CD14-positive monocyte (primary cell): ENCODE data around the gene UNK. TPM values are rescaled to one million over a fixed set of nuclear protein-coding genes. Genes with fewer than 3 reads are reported as not detected.

Experiments
- DNase-seq, 3 donors: peaks; one replicate each; pipeline ENCODE4 v3.0.0-alpha.2; 2011 to 2022
- H2AFZ ChIP-seq: 2 replicates; pipeline ENCODE4 v1.6.0; 2012; ENCODE audit warnings: mild to moderate bottlenecking, low read depth, low read length, inconsistent platforms; ENCODE audit not compliant: insufficient read depth, poor library complexity, severe bottlenecking
- H3K27ac ChIP-seq, 2 donors: 1 replicate in 1 of 2; 2 replicates in 1 of 2; pipeline ENCODE4 v1.5.1; 2012 to 2013; ENCODE audit warnings: low read length in 2 of 2, control low read depth in 1 of 2, inconsistent platforms in 1 of 2, low read depth in 1 of 2, mild to moderate bottlenecking in 1 of 2
- H3K27me3 ChIP-seq, 2 donors: one replicate each; pipeline versions ENCODE4 v1.6.0 to v1.6.1; 2011 to 2013; ENCODE audit warnings: low read length in 2 of 2; ENCODE audit not compliant: control insufficient read depth in 2 of 2, insufficient read depth in 2 of 2
- H3K36me3 ChIP-seq, 2 donors: replicated peaks in 1 of 2; 1 replicate in 1 of 2; 2 replicates in 1 of 2; pipeline versions ENCODE4 v1.5.1 to v1.6.1; 2012 to 2013; ENCODE audit warnings: low read length in 2 of 2, control low read depth in 1 of 2, inconsistent platforms in 1 of 2, mild to moderate bottlenecking in 1 of 2; ENCODE audit not compliant: insufficient read depth in 2 of 2, control insufficient read depth in 1 of 2
- H3K4me1 ChIP-seq, 2 donors: 1 replicate in 1 of 2; 2 replicates in 1 of 2; pipeline versions ENCODE4 v1.5.1 to v1.6.1; 2012 to 2013; ENCODE audit warnings: low read length in 2 of 2, control low read depth in 1 of 2, inconsistent platforms in 1 of 2, mild to moderate bottlenecking in 1 of 2, moderate library complexity in 1 of 2; ENCODE audit not compliant: insufficient read depth in 2 of 2, control insufficient read depth in 1 of 2
- H3K4me2 ChIP-seq: replicated peaks from 2 replicates; pipeline ENCODE3; 2012; ENCODE audit warnings: low read length, moderate library complexity, mild to moderate bottlenecking; ENCODE audit not compliant: poor library complexity, severe bottlenecking; ENCODE audit errors: extremely low read depth
- H3K4me3 ChIP-seq, 3 experiments: fragments of 200-600 bp in 1 of 3; sonication (generic) in 1 of 3; replicated peaks in 1 of 3; 1 replicate in 2 of 3; 2 replicates in 1 of 3; pipeline ENCODE4 v1.5.1; 2011 to 2013; ENCODE audit warnings: low read length in 3 of 3, mild to moderate bottlenecking in 3 of 3, control low read depth in 2 of 3, low read depth in 2 of 3, inconsistent platforms in 1 of 3, moderate library complexity in 1 of 3
- H3K79me2 ChIP-seq: 2 replicates; pipeline ENCODE4 v1.6.0; 2012; ENCODE audit warnings: mild to moderate bottlenecking, control low read depth, inconsistent platforms, low read length, moderate library complexity; ENCODE audit not compliant: insufficient read depth
- H3K9ac ChIP-seq: 2 replicates; pipeline ENCODE4 v1.6.0; 2017; ENCODE audit warnings: low read length, mild to moderate bottlenecking; ENCODE audit not compliant: insufficient read depth, poor library complexity, severe bottlenecking
- H3K9me3 ChIP-seq, 2 donors: replicated peaks in 1 of 2; 1 replicate in 1 of 2; 2 replicates in 1 of 2; pipeline versions ENCODE4 v1.5.1 to v1.6.1; 2012 to 2013; ENCODE audit warnings: low read length in 2 of 2, control low read depth in 1 of 2; ENCODE audit not compliant: control insufficient read depth in 1 of 2, insufficient read depth in 1 of 2
- H4K20me1 ChIP-seq: 2 replicates; pipeline ENCODE4 v1.6.0; 2012; ENCODE audit warnings: mild to moderate bottlenecking, low read length, control low read depth, moderate library complexity; ENCODE audit not compliant: insufficient read depth
- H3K27ac Mint-ChIP-seq, 7 donors: one replicate each; pipeline ENCODE4 v1.8.0; 2020; ENCODE audit warnings: mild to moderate bottlenecking in 7 of 7, mixed read lengths in 7 of 7, moderate library complexity in 6 of 7, inconsistent platforms in 2 of 7
- H3K27me3 Mint-ChIP-seq, 3 donors: one replicate each; pipeline ENCODE4 v1.8.0; 2021 to 2022; ENCODE audit warnings: low read depth in 3 of 3, mild to moderate bottlenecking in 3 of 3, mixed read lengths in 3 of 3, moderate library complexity in 3 of 3, inconsistent platforms in 1 of 3
- H3K36me3 Mint-ChIP-seq, 2 donors: one replicate each; pipeline ENCODE4 v1.8.0; 2020; ENCODE audit warnings: mixed read lengths in 2 of 2, inconsistent platforms in 1 of 2, mild to moderate bottlenecking in 1 of 2
- H3K4me1 Mint-ChIP-seq: one replicate; pipeline ENCODE4 v1.8.0; 2020; ENCODE audit warnings: mild to moderate bottlenecking, mixed read lengths
- H3K4me3 Mint-ChIP-seq, 2 donors: one replicate each; pipeline ENCODE4 v1.8.0; 2020; ENCODE audit warnings: mild to moderate bottlenecking in 2 of 2, mixed read lengths in 2 of 2, moderate library complexity in 1 of 2
- H3K9me3 Mint-ChIP-seq, 7 donors: one replicate each; pipeline ENCODE4 v1.8.0; 2020 to 2022; ENCODE audit warnings: mixed read lengths in 7 of 7, mild to moderate bottlenecking in 6 of 7, moderate library complexity in 6 of 7, inconsistent platforms in 2 of 7
- CTCF ChIP-seq: fragments of 200-600 bp; IDR thresholded peaks from one replicate; pipeline ENCODE4 v1.8.0; 2022; ENCODE audit warnings: antibody characterized with exemption, mild to moderate bottlenecking
- WGBS: methylation state at CpG from one replicate; pipeline ENCODE4 v1.1.5; 2013; ENCODE audit warnings: missing lambda C conversion rate; ENCODE audit not compliant: insufficient coverage; 5-methylcytosine and 5-hydroxymethylcytosine counted together
- intact Hi-C, 2 donors: fragments of 100-400 bp; cut with micrococcal nuclease; formaldehyde crosslinking; loops; one replicate each; pipeline versions ENCODE4 v1.15.0 to v1.15.1; 2023
- polyA plus RNA-seq, 3 donors: library from polyadenylated mRNA; depleted of rRNA in 1 of 3; unstranded in 2 of 3; stranded (reverse) in 1 of 3; fragments of 300-500 nt in 2 of 3; fragments of >200 nt in 1 of 3; fragmentation: Illumina TruSeq in 2 of 3; gene quantifications; 1 replicate in 2 of 3; 2 replicates in 1 of 3; pipeline ENCODE4 v1.2.3, GENCODE V29; 2012 to 2021

UNK gene
- polyA plus RNA-seq, 3 donors: 6.3 to 12.9 (median 7.8) TPM

- Histone ChIP-seq H3K79me2 (peaks cover 4% of the 10 kb centered on the region), H4K20me1 (peaks cover 9% of the 10 kb centered on the region), H3K9ac (peak overlapping the region; percentile 70), H3K27me3 (no peaks in the 10 kb centered on the region), H3K4me1 (peaks cover 14 to 23% of the 10 kb centered on the region in 2 donors), H2AFZ (peak overlapping the region; percentile 98), H3K4me3 (peak overlapping the region; percentile 49 to 91 (median 71)), H3K27ac (peak overlapping the region; percentile 36 to 75), H3K4me2 (peak overlapping the region; percentile 95), H3K9me3 (no peaks in the 10 kb centered on the region), H3K36me3 (peaks cover 0 to 19% of the 10 kb centered on the region in 2 donors)
- H3K4me1 Mint-ChIP-seq: peaks cover 11% of the 10 kb centered on the region
- DNase-seq: no peak
- peak overlapping the region in 4 of 7 donors; percentile 45 to 86 (median 76) for H3K27ac Mint-ChIP-seq
- peaks cover 20 to 26% of the 10 kb centered on the region in 2 donors for H3K36me3 Mint-ChIP-seq
- peak overlapping the region; percentile 79 to 86 for H3K4me3 Mint-ChIP-seq
- 76% methylated on average over 14 of the region's 16 CpGs for WGBS
- H3K9me3 Mint-ChIP-seq: no peaks in the 10 kb centered on the region
- peaks cover 0 to 2% (median 0%) of the 10 kb centered on the region in 3 donors for H3K27me3 Mint-ChIP-seq
- no peak for TF ChIP-seq CTCF
- intact Hi-C loops: loop anchor here in 1 of 2 donors (5.0 kb wide), 1 partner anchor 58 kb away; no protein-coding TSS in a partner anchor
Observed at GRCh38 chr17:75763613-75764416, 20.8 kb upstream of the UNK start.

DNA sequence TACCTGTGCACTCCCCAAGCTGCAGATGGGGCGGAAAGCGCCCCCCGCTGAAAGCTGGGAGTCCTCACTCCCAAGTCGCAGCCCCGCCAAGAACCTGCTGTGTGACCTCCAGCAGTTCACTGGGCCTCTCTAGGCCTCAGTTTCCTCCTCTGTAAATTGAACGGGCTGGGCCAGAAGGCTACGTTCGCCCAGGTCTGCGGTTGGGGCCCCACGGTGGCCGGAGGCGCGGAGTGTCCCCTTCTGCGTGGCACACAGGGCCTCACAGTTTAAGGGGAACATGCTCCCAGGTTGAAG is 20.2 kb upstream of the UNK start:
- Histone ChIP-seq H3K4me1 (peaks cover 14 to 23% of the 10 kb centered on the region in 2 donors), H3K4me3 (peak overlapping the region; percentile 49 to 91 (median 71)), H3K27me3 (no peaks in the 10 kb centered on the region), H3K4me2 (peak overlapping the region; percentile 95), H3K9me3 (no peaks in the 10 kb centered on the region), H3K36me3 (peaks cover 0 to 18% of the 10 kb centered on the region in 2 donors), H3K27ac (peak overlapping the region; percentile 36 to 75), H2AFZ (peak overlapping the region; percentile 98), H4K20me1 (peaks cover 9% of the 10 kb centered on the region), H3K79me2 (peaks cover 4% of the 10 kb centered on the region), H3K9ac (peak overlapping the region; percentile 70)
- Mint-ChIP-seq H3K36me3 (peaks cover 16 to 20% of the 10 kb centered on the region in 2 donors), H3K27me3 (peaks cover 0 to 2% (median 0%) of the 10 kb centered on the region in 3 donors), H3K27ac (peak overlapping the region; percentile 68 to 87 (median 80)), H3K4me1 (peaks cover 11% of the 10 kb centered on the region), H3K9me3 (no peaks in the 10 kb centered on the region), H3K4me3 (peak overlapping the region; percentile 79 to 86)
- whole genome bisulfite sequencing: 7% methylated on average over 14 of the region's 14 CpGs
- intact Hi-C loops: loop anchor here in 1 of 2 donors (5.0 kb wide), 1 partner anchor 58 kb away; no protein-coding TSS in a partner anchor
- no peak for TF ChIP-seq CTCF
- no peak for DNase-seq
